Endometrial microvascular endothelial cells (primary cell): ENCODE data around the gene DBNDD1. TPM values are rescaled to one million over a fixed set of nuclear protein-coding genes. Genes with fewer than 3 reads are reported as not detected.
"Not testable (repeated sequence)": the region's sequence is repeated elsewhere in the genome, so short reads cannot be mapped to it uniquely, and the experiment has no call there.

Experiments used
- in situ Hi-C: cut with HindIII; loops from 2 replicates; pipeline ENCODE4 v1.10.0; 2017; ENCODE audit warnings: low sequenced_read_pairs, low pct_unique_long_range_greater_than_20kb; ENCODE audit errors: inconsistent ontology term
- total RNA-seq: library from RNA; depleted of rRNA; stranded (reverse); fragments of >200 nt; gene quantifications from one replicate; pipeline ENCODE4 v1.2.3, GENCODE V29; 2015; ENCODE audit errors: inconsistent ontology term

The DBNDD1 gene
- total RNA-seq, 1 donor from 2014 or later = 3.8 TPM

GRCh38 chr16:90016339-90016950 lies 2.8 kb downstream of the DBNDD1 start:
- in situ Hi-C loops = no loop called here

GRCh38 chr16:90015586-90016338 lies 3.5 kb downstream of the DBNDD1 start:
- in situ Hi-C loops = no loop called here

- in situ Hi-C loops = no loop called here
Observed at GRCh38 chr16:90012991-90013745, 6.1 kb downstream of the DBNDD1 start.

- in situ Hi-C loops = no loop called here
Observed at GRCh38 chr16:90011908-90012501, 7.3 kb downstream of the DBNDD1 start.

GRCh38 chr16:90011508-90011819 lies 7.8 kb downstream of the DBNDD1 start:
- in situ Hi-C loops = no loop called here

- in situ Hi-C loops = no loop called here
Observed at GRCh38 chr16:90010676-90011507, 8.4 kb downstream of the DBNDD1 start.

GRCh38 chr16:90009172-90009899 lies 9.9 kb downstream of the DBNDD1 start:
- in situ Hi-C loops = no loop called here

GRCh38 chr16:90008708-90009145 lies 10.5 kb downstream of the DBNDD1 start:
- in situ Hi-C loops = no loop called here

- in situ Hi-C loops = not testable (repeated sequence)
Observed at GRCh38 chr16:90007635-90008234, 11.5 kb downstream of the DBNDD1 start.

GRCh38 chr16:90007015-90007414 lies 12.2 kb downstream of the DBNDD1 start:
- in situ Hi-C loops = no loop called here

- in situ Hi-C loops = no loop called here
Observed at GRCh38 chr16:90005956-90006663, 13.1 kb downstream of the DBNDD1 start.

GRCh38 chr16:90004577-90004976 lies 14.7 kb downstream of the DBNDD1 start:
- in situ Hi-C loops = no loop called here

- in situ Hi-C loops = no loop called here
Observed at GRCh38 chr16:90002759-90003158, 16.5 kb downstream of the DBNDD1 start.

GRCh38 chr16:90001761-90002503 lies 17.3 kb downstream of the DBNDD1 start:
- in situ Hi-C loops = no loop called here

- in situ Hi-C loops = no loop called here
Observed at GRCh38 chr16:90000733-90001427, 18.4 kb downstream of the DBNDD1 start.
